ENCODE data around the gene SPATA33. TPM values are rescaled to one million over a fixed set of nuclear protein-coding genes. Genes with fewer than 3 reads are reported as not detected.

Gene SPATA33
- polyA plus RNA-seq, 1 experiment: 2.6 TPM

GRCh38 chr16:89613231-89613953 is 44.2 kb upstream of the SPATA33 start, which contains the start of gene DPEP1:
Gene DPEP1, plus strand, starts transcription at chr16:89613642. Its CDS starts 16,769 bp downstream, at chr16:89630411.
- CTCF ChIA-PET: interaction anchor here (1.2 to 3.6 kb wide), 5 partner anchors 10 to 38 kb away, joined by 4 to 35 read pairs (median 8); partner anchors contain the start of gene CPNE7
- no peak for TF ChIP-seq CTCF (IDR thresholded peaks at IDR 0.05; ENCODE audit: insufficient read depth, low read depth, low read length)
- DNase-seq (ENCODE audit: low read depth): no peak

GRCh38 chr16:89613954-89614459 is 43.6 kb upstream of the SPATA33 start:
- no peak for DNase-seq (ENCODE audit: low read depth)
- ChIA-PET POLR2A (no interaction called here), CTCF (interaction anchor here (1.2 to 3.6 kb wide), 9 partner anchors 9 to 40 kb away, joined by 4 to 36 read pairs (median 8); partner anchors contain the start of gene CPNE7)
- TF ChIP-seq CTCF (IDR thresholded peaks at IDR 0.05; ENCODE audit: insufficient read depth, low read depth, low read length): no peak
- no peaks in the 10 kb centered on the region; the same call in 1 of the 2 replicates for H3K27me3 ChIP-seq (ENCODE audit: control insufficient read depth, insufficient read depth, low read length)
- no peaks in the 10 kb centered on the region for H3K36me3 ChIP-seq (ENCODE audit: control insufficient read depth, insufficient read depth, low read length)
- no peak overlapping the region for H3K4me3 ChIP-seq (ENCODE audit: low read depth, low read length)

More at GRCh38 chr16:89613231-89613953, 44.2 kb upstream of the SPATA33 start, which contains the start of gene DPEP1:
- Histone ChIP-seq H3K27me3 (ENCODE audit: control insufficient read depth, insufficient read depth, low read length) (no peaks in the 10 kb centered on the region; the same call in 1 of the 2 replicates), H3K4me3 (ENCODE audit: low read depth, low read length) (no peak within 1 kb of the TSS), H3K36me3 (ENCODE audit: control insufficient read depth, insufficient read depth, low read length) (no peaks in the 10 kb centered on the region)
- POLR2A ChIA-PET: no interaction called here

- no peaks in the 10 kb centered on the region for H3K36me3 ChIP-seq (ENCODE audit: control insufficient read depth, insufficient read depth, low read length)
- H3K4me3 ChIP-seq (ENCODE audit: low read depth, low read length): no peak overlapping the region
- no peak for TF ChIP-seq CTCF (IDR thresholded peaks at IDR 0.05; ENCODE audit: insufficient read depth, low read depth, low read length)
- no peak for DNase-seq (ENCODE audit: low read depth)
- H3K27me3 ChIP-seq (ENCODE audit: control insufficient read depth, insufficient read depth, low read length): no peaks in the 10 kb centered on the region; the same call in 1 of the 2 replicates
- CTCF ChIA-PET: interaction anchor here (0.7 to 3.6 kb wide), 15 partner anchors 8 to 56 kb away, joined by 3 to 36 read pairs (median 8); partner anchors contain the start of gene CPNE7
- POLR2A ChIA-PET: no interaction called here
Measured at GRCh38 chr16:89615176-89615575, 42.5 kb upstream of the SPATA33 start.

GRCh38 chr16:89615596-89616090 is 42.0 kb upstream of the SPATA33 start:
- no peaks in the 10 kb centered on the region for H3K36me3 ChIP-seq (ENCODE audit: control insufficient read depth, insufficient read depth, low read length)
- no peak overlapping the region for H3K4me3 ChIP-seq (ENCODE audit: low read depth, low read length)
- POLR2A ChIA-PET: no interaction called here
- TF ChIP-seq CTCF (IDR thresholded peaks at IDR 0.05; ENCODE audit: insufficient read depth, low read depth, low read length): peak; percentile 82
- no peak for DNase-seq (ENCODE audit: low read depth)
- CTCF ChIA-PET: interaction anchor here (0.6 to 3.6 kb wide), 15 partner anchors 9 to 55 kb away, joined by 3 to 36 read pairs (median 7); partner anchors contain the start of genes CHMP1A, CPNE7 and SPATA33
- peaks cover 3% of the 10 kb centered on the region for H3K27me3 ChIP-seq (ENCODE audit: control insufficient read depth, insufficient read depth, low read length)

GRCh38 chr16:89616623-89617022 is 41.0 kb upstream of the SPATA33 start:
- CTCF ChIA-PET: interaction anchor here (0.8 to 3.6 kb wide), 4 partner anchors 15 to 27 kb away, joined by 3 to 36 read pairs (median 19); no protein-coding TSS in a partner anchor
- no peak for TF ChIP-seq CTCF (IDR thresholded peaks at IDR 0.05; ENCODE audit: insufficient read depth, low read depth, low read length)

More at GRCh38 chr16:89616623-89617022, 41.0 kb upstream of the SPATA33 start:
- H3K27me3 ChIP-seq (ENCODE audit: control insufficient read depth, insufficient read depth, low read length): peaks cover 4% of the 10 kb centered on the region
- H3K4me3 ChIP-seq (ENCODE audit: low read depth, low read length): no peak overlapping the region
- POLR2A ChIA-PET: no interaction called here
- no peaks in the 10 kb centered on the region for H3K36me3 ChIP-seq (ENCODE audit: control insufficient read depth, insufficient read depth, low read length)
- no peak for DNase-seq (ENCODE audit: low read depth)
